CD4-positive, alpha-beta T cell (primary cell): ENCODE results near the gene EEF1E1. TPM values are rescaled to one million over a fixed set of nuclear protein-coding genes. Genes with fewer than 3 reads are reported as not detected.
"Not testable (repeated sequence)": the region's sequence is repeated elsewhere in the genome, so short reads cannot be mapped to it uniquely, and the experiment has no call there.

ENCODE experiments used
- ATAC-seq: fragments of 200-7000 bp; cut with Tn5 transposase; one replicate; pipeline ENCODE4 v1.10.0; 2022; ENCODE audit warnings: mild to moderate bottlenecking; ENCODE audit not compliant: poor library complexity
- CTCF ChIA-PET: fragments of 350-600 bp; sonication (Branson Sonifier 250); formaldehyde crosslinking; loops from one replicate; lab custom pipeline; 2021; ENCODE audit warnings: antibody characterized with exemption, inconsistent platforms; lab: Charles Lee
- POLR2A ChIA-PET: fragments of 350-600 bp; sonication (Branson Sonifier 250); formaldehyde crosslinking; loops from one replicate; lab custom pipeline; 2021; ENCODE audit warnings: antibody characterized with exemption, inconsistent platforms; lab: Charles Lee
- DNase-seq, 14 experiments: peaks; one replicate each; pipeline ENCODE4 v3.0.0-alpha.2; 2013 to 2020; ENCODE audit warnings: mixed read lengths in 2 of 14
- H3K27ac ChIP-seq, 2 donors: one replicate each; pipeline versions ENCODE4 v1.5.1 to v1.7.0; 2013; ENCODE audit warnings: low read length in 2 of 2, low read depth in 1 of 2, mild to moderate bottlenecking in 1 of 2
- H3K27me3 ChIP-seq, 2 experiments: 1 replicate in 1 of 2; 2 replicates in 1 of 2; pipeline versions ENCODE4 v1.6.1 to v1.7.0; 2013; ENCODE audit warnings: low read length in 2 of 2, control low read depth in 1 of 2, mild to moderate bottlenecking in 1 of 2, moderate library complexity in 1 of 2; ENCODE audit not compliant: insufficient read depth in 2 of 2, control insufficient read depth in 1 of 2
- H3K36me3 ChIP-seq: one replicate; pipeline ENCODE4 v1.6.1; 2013; ENCODE audit warnings: low read length, control low read depth; ENCODE audit not compliant: insufficient read depth
- H3K4me1 ChIP-seq: one replicate; pipeline ENCODE4 v1.6.1; 2013; ENCODE audit warnings: low read length, control low read depth; ENCODE audit not compliant: insufficient read depth
- H3K4me3 ChIP-seq: one replicate; pipeline ENCODE4 v1.5.1; 2013; ENCODE audit warnings: mild to moderate bottlenecking, low read length, moderate library complexity
- H3K9me3 ChIP-seq, 2 experiments: 1 replicate in 1 of 2; 2 replicates in 1 of 2; pipeline versions ENCODE4 v1.6.1 to v1.7.0; 2013; ENCODE audit warnings: low read length in 2 of 2, mild to moderate bottlenecking in 2 of 2, control low read depth in 1 of 2, moderate library complexity in 1 of 2; ENCODE audit not compliant: control insufficient read depth in 1 of 2, insufficient read depth in 1 of 2
- H3K27ac Mint-ChIP-seq: one replicate; pipeline ENCODE4 v1.8.0; 2020; ENCODE audit warnings: mixed read lengths
- H3K27me3 Mint-ChIP-seq: one replicate; pipeline ENCODE4 v1.8.0; 2021; ENCODE audit warnings: mixed read lengths
- H3K36me3 Mint-ChIP-seq: one replicate; pipeline ENCODE4 v1.8.0; 2021; ENCODE audit warnings: low read depth, mixed read lengths
- H3K4me1 Mint-ChIP-seq: one replicate; pipeline ENCODE4 v1.8.0; 2021; ENCODE audit warnings: low read depth, mixed read lengths
- H3K4me3 Mint-ChIP-seq: one replicate; pipeline ENCODE4 v1.8.0; 2020; ENCODE audit warnings: mild to moderate bottlenecking, mixed read lengths
- H3K9me3 Mint-ChIP-seq: one replicate; pipeline ENCODE4 v1.8.0; 2020; ENCODE audit warnings: mixed read lengths
- intact Hi-C, 2 experiments: fragments of 100-400 bp; cut with DNase I in 1 of 2; cut with micrococcal nuclease in 1 of 2; formaldehyde crosslinking; loops; one replicate each; pipeline versions ENCODE4 v1.15.1 to v1.9.0; 2023 to 2025; cut with DNase I, micrococcal nuclease
- total RNA-seq, 174 experiments: library from RNA in 2 of 174; stranded (reverse) in 2 of 174; gene quantifications; one replicate each; pipeline ENCODE4 v1.2.3 and lab custom pipeline; 2021 to 2026
- TF ChIP-seq, protein P1 (sequence below): fragments of 200-600 bp; IDR thresholded peaks from one replicate; pipeline ENCODE4 v1.8.0; 2022; ENCODE audit warnings: antibody characterized with exemption, mild to moderate bottlenecking

EEF1E1 gene
- total RNA-seq, 2 experiments from 2014 or later = 11.2 to 14.7 TPM

DNA sequence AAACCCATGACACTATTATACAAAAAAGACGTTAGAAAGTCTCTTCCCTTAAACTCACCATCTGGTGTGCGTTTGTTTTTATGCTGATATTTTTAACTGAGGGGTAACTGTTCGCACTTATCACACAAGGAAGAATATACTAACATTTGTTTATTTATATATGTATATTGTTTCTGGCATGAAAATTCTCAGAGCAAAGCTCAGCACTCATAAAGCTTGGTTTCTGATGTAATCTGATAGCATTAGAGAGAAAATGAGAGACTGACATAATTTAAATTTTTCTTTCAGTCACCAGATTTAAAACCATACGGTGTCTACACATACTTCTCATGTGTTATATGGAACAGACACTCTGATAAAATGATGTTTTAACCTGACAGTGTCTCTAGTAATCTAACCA, 45.1 kb downstream of the EEF1E1 start:
- POLR2A ChIA-PET = no interaction called here
- H3K36me3 Mint-ChIP-seq = peaks cover 83% of the 10 kb centered on the region
- no peaks in the 10 kb centered on the region for H3K9me3 Mint-ChIP-seq

DNA sequence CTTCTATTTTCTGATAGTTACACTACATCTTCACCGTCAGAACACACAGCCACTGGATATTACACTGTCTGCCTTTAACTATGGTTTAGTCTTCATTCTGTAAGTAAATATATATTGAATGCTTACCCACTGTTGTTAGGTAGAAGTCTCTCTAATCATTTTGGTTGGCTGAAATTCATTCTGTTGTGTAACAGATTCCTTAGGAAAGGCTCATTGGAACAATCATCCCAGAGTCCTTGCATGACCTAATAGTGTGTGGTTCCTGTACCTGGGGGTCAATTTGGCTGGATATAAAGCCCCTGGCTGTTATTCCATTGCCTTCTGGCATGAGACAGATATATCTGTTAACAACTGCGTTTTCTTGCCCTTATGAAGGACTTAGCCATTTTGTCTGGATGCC, 48.1 kb downstream of the EEF1E1 start:
- Mint-ChIP-seq H3K27ac (no peak overlapping the region), H3K27me3 (no peaks in the 10 kb centered on the region), H3K9me3 (no peaks in the 10 kb centered on the region), H3K4me1 (peaks cover 10% of the 10 kb centered on the region), H3K4me3 (no peak overlapping the region), H3K36me3 (peaks cover 79% of the 10 kb centered on the region)
- POLR2A ChIA-PET = no interaction called here
- Histone ChIP-seq H3K4me1 (no peaks in the 10 kb centered on the region), H3K27me3 (no peaks in the 10 kb centered on the region), H3K27ac (no peak overlapping the region), H3K4me3 (no peak overlapping the region), H3K36me3 (peaks cover 36% of the 10 kb centered on the region), H3K9me3 (no peaks in the 10 kb centered on the region)
- intact Hi-C loops = no loop called here
- TF ChIP-seq, protein P1, sequence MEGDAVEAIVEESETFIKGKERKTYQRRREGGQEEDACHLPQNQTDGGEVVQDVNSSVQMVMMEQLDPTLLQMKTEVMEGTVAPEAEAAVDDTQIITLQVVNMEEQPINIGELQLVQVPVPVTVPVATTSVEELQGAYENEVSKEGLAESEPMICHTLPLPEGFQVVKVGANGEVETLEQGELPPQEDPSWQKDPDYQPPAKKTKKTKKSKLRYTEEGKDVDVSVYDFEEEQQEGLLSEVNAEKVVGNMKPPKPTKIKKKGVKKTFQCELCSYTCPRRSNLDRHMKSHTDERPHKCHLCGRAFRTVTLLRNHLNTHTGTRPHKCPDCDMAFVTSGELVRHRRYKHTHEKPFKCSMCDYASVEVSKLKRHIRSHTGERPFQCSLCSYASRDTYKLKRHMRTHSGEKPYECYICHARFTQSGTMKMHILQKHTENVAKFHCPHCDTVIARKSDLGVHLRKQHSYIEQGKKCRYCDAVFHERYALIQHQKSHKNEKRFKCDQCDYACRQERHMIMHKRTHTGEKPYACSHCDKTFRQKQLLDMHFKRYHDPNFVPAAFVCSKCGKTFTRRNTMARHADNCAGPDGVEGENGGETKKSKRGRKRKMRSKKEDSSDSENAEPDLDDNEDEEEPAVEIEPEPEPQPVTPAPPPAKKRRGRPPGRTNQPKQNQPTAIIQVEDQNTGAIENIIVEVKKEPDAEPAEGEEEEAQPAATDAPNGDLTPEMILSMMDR = no peak
- no peak for DNase-seq
- ATAC-seq = no peak
- CTCF ChIA-PET = no interaction called here

More for the DNA sequence above, 45.1 kb downstream of the EEF1E1 start:
- Mint-ChIP-seq H3K27me3 (no peaks in the 10 kb centered on the region), H3K4me3 (no peak overlapping the region), H3K27ac (no peak overlapping the region), H3K4me1 (peaks cover 16% of the 10 kb centered on the region)
- CTCF ChIA-PET = no interaction called here
- DNase-seq (no peak), ATAC-seq (no peak)
- intact Hi-C loops = no loop called here
- TF ChIP-seq, protein P1 = no peak
- Histone ChIP-seq H3K4me3 (no peak overlapping the region), H3K27me3 (no peaks in the 10 kb centered on the region), H3K27ac (no peak overlapping the region), H3K9me3 (no peaks in the 10 kb centered on the region), H3K36me3 (peaks cover 48% of the 10 kb centered on the region), H3K4me1 (no peaks in the 10 kb centered on the region)

DNA sequence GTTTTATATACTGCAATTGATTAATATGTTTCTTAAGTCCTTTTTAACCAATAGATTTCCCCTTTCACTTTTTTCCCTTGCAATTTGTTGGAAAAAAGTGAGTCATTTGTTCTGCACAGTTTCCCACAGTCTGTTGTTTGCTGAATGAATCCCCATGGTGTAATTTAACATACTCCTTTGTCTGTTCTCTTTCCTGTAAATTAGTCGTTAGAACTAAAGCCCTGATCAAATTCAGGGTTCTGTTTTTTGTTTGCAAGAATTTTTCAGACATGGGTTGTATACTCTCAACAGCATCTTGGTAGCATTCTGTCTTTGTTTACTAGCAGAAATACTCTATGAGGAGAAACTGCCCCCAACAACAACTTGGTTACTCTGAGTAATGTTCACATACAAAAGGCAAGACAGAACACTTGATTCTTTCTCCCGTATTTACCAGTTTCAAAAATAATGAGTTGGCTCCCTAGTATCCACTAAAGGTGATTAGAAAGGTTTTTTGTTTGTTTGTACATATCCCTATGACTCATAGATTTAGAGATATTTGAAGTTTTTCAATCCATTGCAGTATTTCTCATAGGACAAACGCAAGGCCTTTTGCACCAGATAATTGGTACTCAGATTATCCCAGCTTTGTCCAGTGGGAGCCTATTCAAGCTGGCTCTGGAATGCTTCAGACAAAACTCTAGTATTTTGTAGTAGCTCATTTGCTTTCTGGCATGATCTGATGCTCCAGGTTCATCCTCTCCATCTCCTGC, 54.6 kb downstream of the EEF1E1 start:
- TF ChIP-seq, protein P1 = no peak
- no peak overlapping the region for H3K4me3 ChIP-seq
- intact Hi-C loops = no loop called here
- H3K4me1 Mint-ChIP-seq = no peaks in the 10 kb centered on the region
- no peaks in the 10 kb centered on the region for H3K27me3 Mint-ChIP-seq
- DNase-seq (no peak), ATAC-seq (no peak)
- CTCF ChIA-PET = no interaction called here
- H3K27ac Mint-ChIP-seq = no peak overlapping the region
- H3K27ac ChIP-seq = no peak overlapping the region
- no peak overlapping the region for H3K4me3 Mint-ChIP-seq
- no peaks in the 10 kb centered on the region for H3K4me1 ChIP-seq
- no peaks in the 10 kb centered on the region for H3K27me3 ChIP-seq
- no peaks in the 10 kb centered on the region for H3K9me3 Mint-ChIP-seq
- peaks cover 0 to 8% of the 10 kb centered on the region in 2 experiments for H3K9me3 ChIP-seq
- H3K36me3 Mint-ChIP-seq = peaks cover 72% of the 10 kb centered on the region
- H3K36me3 ChIP-seq = peaks cover 15% of the 10 kb centered on the region
- POLR2A ChIA-PET = no interaction called here

DNA sequence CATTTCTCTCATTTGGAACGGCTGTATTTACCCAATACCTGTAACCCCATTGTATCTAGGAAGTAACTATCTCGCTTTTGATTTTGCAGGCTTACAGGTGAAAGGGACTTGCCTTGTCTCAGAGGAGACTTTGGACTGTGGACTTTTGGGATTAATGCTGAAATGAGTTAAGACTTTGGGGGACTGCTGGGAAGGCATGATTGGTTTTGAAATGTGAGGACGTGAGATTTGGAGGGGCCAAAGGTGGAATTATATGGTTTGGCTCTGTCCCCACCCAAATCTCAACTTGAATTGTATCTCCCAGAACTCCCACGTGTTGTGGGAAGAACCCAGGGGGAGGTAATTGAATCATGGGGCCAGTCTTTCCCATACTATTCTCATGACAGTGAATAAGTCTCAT, 56.6 kb downstream of the EEF1E1 start:
- ATAC-seq, H3K27ac ChIP-seq, DNase-seq, intact Hi-C loops, H3K4me1 ChIP-seq, H3K9me3 ChIP-seq, H3K4me1 Mint-ChIP-seq, POLR2A ChIA-PET, H3K4me3 Mint-ChIP-seq, H3K27me3 ChIP-seq, H3K9me3 Mint-ChIP-seq, H3K27me3 Mint-ChIP-seq, H3K4me3 ChIP-seq, H3K27ac Mint-ChIP-seq: not testable (repeated sequence)
- peaks cover 72% of the 10 kb centered on the region for H3K36me3 Mint-ChIP-seq
- H3K36me3 ChIP-seq = peaks cover 12% of the 10 kb centered on the region
- CTCF ChIA-PET = interaction anchor here (0.6 kb wide), 1 partner anchor 191 kb away, joined by 6 read pairs; no protein-coding TSS in a partner anchor
